Panc1 (cell line): Measurements from ENCODE around the gene MALAT1.

Source experiments
- POLR2AphosphoS5 ChIP-seq: IDR thresholded peaks from 2 replicates; pipeline ENCODE4 v1.6.1; 2012; ENCODE audit warnings: mild to moderate bottlenecking, low read depth, low read length, moderate library complexity
- TF ChIP-seq, protein P1 (sequence below), 2 experiments: IDR thresholded peaks; 2 replicates each; pipeline ENCODE4 v1.6.1; 2011 to 2012; ENCODE audit warnings: low read depth in 2 of 2, control low read depth in 1 of 2, low read length in 1 of 2, mild to moderate bottlenecking in 1 of 2, moderate library complexity in 1 of 2; ENCODE audit not compliant: insufficient read depth in 1 of 2

DNA sequence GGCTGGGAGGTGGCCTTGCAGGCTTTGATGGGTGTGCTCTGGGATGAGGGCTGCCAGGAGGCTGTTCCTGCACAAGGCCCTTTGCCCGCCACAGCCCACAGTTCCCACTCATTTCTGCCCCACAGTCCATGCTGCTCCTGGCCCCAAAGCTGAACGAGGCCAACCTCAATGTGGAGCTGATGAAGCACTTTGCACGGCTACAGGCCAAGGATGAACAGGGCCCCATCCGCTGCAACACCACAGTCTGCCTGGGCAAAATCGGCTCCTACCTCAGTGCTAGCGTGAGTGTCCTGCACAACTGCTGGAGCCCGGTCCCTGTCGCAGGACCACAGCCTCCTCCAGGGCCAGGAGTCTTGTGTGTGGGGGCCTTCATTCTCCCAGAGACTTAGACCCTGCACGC lies 36.3 kb downstream of the MALAT1 start:
- TF ChIP-seq, protein P1, sequence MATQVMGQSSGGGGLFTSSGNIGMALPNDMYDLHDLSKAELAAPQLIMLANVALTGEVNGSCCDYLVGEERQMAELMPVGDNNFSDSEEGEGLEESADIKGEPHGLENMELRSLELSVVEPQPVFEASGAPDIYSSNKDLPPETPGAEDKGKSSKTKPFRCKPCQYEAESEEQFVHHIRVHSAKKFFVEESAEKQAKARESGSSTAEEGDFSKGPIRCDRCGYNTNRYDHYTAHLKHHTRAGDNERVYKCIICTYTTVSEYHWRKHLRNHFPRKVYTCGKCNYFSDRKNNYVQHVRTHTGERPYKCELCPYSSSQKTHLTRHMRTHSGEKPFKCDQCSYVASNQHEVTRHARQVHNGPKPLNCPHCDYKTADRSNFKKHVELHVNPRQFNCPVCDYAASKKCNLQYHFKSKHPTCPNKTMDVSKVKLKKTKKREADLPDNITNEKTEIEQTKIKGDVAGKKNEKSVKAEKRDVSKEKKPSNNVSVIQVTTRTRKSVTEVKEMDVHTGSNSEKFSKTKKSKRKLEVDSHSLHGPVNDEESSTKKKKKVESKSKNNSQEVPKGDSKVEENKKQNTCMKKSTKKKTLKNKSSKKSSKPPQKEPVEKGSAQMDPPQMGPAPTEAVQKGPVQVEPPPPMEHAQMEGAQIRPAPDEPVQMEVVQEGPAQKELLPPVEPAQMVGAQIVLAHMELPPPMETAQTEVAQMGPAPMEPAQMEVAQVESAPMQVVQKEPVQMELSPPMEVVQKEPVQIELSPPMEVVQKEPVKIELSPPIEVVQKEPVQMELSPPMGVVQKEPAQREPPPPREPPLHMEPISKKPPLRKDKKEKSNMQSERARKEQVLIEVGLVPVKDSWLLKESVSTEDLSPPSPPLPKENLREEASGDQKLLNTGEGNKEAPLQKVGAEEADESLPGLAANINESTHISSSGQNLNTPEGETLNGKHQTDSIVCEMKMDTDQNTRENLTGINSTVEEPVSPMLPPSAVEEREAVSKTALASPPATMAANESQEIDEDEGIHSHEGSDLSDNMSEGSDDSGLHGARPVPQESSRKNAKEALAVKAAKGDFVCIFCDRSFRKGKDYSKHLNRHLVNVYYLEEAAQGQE (IDR thresholded peaks at IDR 0.05; ENCODE audit: insufficient read depth in 1 of 2, low read depth in 2 of 2, low read length in 1 of 2), result no peak
- TF ChIP-seq POLR2AphosphoS5, result no peak
